GM18951 (cell line): ENCODE data around the gene ESPN.
"Not testable (repeated sequence)": the region's sequence is repeated elsewhere in the genome, so short reads cannot be mapped to it uniquely, and the experiment has no call there.

Source experiments
- POLR2A ChIP-seq: IDR thresholded peaks from 4 replicates; pipeline ENCODE4 v1.6.1; 2011; ENCODE audit warnings: mild to moderate bottlenecking; ENCODE audit not compliant: insufficient read length, insufficient read depth; ENCODE audit errors: extremely low read depth
- in situ Hi-C: fragments of 300-500 bp; cut with MboI; formaldehyde crosslinking; loops from one replicate; pipeline ENCODE4 v1.12.0; 2022; ENCODE audit warnings: low sequenced_read_pairs, mixed read lengths, inconsistent platforms; ENCODE audit not compliant: unreplicated experiment

ESPN gene

DNA sequence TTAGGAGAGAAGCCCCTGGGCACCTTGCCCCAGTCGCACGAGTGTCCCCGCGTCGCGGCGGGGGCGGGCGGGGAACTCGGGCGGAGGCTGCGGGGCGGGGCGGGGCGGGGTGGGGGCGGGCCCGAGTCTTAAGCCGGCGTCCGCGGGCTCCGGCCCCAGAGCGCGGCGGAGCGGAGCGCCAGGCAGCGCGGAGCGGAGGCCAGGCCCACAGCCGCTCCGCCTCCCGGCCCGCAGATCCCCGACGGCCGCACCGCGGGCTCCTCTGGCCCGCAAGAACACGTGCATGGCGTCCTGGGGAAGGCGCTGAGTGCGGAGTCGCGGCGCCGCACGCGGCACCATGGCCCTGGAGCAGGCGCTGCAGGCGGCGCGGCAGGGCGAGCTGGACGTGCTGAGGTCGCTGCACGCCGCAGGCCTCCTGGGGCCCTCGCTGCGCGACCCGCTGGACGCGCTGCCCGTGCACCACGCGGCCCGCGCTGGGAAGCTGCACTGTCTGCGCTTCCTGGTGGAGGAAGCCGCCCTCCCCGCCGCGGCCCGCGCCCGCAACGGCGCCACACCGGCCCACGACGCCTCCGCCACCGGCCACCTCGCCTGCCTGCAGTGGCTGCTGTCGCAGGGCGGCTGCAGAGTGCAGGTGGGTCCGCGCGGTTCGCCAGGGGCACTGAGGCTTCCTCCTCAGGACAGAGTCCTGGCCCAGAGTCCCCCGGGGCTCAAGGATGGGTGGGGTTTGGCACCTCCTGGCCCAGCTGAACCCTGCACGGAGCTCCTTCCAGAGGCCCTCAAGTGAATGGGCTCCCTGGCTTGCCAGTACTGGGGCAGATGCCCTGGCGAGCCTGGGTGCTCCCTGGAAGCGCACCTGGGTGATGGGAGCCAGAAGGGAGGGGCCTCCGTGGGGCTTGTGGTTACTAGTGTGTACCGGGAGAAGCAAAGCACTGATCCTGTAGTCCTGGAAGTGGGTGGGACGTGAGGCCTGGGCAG is at the start of gene ESPN:
ESPN (plus strand) TSS at position 158 of the 975 bp plus-strand sequence; CDS start at position 338, 180 bp downstream.
- no peak for TF ChIP-seq POLR2A
- in situ Hi-C loops: no loop called here

GRCh38 chr1:6378096-6378746 is 46.4 kb upstream of the ESPN start:
- in situ Hi-C loops: no loop called here
- TF ChIP-seq POLR2A: no peak

DNA sequence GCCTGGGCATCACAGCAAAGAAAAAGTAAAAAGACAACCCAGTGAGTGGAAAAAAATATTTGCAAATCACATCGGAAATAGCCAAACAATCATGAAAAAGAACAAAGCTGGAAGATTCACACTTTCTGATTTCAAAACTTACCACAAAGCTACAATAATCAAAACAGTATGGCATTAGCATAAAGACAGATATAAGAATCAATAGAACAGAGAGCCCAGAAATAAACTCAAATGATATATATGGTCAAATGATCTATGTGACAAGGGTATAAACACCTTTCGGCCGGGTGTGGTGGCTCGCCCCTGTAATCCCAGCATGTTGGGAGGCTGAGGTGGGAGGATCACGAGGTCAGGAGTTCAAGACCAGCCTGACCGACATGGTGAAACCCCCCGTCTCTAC is 44.5 kb upstream of the ESPN start:
- in situ Hi-C loops: no loop called here
- no peak for TF ChIP-seq POLR2A

GRCh38 chr1:6384135-6384534 is 40.4 kb upstream of the ESPN start:
- TF ChIP-seq POLR2A: no peak

DNA sequence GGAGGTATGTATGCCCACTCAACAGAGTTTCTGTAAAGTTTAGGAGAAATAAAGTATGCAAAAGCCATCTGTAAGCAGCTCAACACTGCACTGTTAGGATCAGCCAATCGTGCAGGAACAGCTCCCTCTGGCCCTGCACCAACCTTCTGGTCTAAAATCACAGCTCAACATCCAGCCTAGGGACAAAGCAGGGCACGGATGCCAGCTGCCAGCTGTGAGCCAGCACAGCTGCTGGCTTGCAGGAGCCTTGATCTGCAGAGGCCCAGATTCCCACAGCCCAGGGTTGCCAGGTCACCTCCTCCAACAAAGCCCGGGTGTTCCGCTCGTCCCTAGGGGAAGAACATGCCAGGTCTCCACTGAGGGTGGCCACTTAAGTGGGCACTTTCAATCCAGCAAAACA is 39.6 kb upstream of the ESPN start:
- in situ Hi-C loops: no loop called here
- no peak for TF ChIP-seq POLR2A

More at GRCh38 chr1:6384135-6384534, 40.4 kb upstream of the ESPN start:
- in situ Hi-C loops: no loop called here

DNA sequence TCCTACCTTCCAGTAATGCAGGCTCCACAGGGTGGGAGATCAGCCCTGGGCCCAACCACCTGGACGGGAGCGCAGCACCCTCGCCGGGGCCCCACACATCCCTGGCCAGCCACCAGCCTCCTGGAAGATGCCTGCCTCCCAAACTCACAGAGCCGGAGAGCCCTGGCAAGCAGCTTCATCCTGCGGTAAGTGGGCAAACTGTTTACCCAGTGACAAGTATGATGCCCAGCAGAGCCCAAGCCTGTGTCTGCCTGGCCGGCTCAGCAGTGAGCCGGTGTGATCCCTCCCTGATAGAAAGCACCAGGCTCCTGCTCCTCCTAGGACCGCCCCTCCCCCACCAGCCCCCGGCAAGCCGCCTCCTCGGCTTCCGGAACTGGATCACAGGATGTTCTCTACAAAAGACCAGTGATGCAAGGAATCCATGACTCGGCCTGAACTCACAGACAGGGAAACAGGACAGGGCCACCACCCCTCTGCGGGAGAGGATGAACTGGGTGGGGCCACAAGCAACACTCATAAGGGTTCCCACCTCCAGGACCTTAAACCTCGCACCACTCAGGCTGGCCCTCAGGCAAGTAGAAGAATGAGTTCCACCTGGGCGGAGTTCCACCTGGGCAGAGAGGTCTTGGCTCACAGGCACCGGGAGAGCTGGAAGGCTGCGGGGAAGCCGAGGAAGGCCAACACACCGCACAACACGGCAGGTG is 38.9 kb upstream of the ESPN start:
- TF ChIP-seq POLR2A: no peak
- in situ Hi-C loops: no loop called here

- in situ Hi-C loops: no loop called here
- TF ChIP-seq POLR2A: no peak
Observed at GRCh38 chr1:6386371-6386949, 38.1 kb upstream of the ESPN start.

DNA sequence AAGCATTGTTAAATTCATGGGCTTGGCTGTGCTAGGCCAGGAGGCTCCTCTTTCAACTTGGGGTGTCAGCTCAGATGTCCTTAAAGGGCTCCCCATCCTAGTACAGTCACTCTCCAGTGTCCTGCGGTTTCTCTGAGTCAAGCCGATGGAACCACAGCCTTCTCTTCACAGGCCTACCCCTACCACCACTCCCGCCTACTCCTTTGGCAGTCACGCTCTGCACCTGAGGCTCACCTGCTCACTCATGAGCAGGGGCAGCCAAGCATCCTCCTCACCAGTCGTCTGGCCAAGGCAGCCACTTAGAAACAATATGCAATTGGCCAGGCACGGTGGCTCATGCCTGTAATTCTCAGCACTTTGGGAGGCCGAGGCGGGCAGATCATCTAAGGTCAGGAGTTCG is 34.6 kb upstream of the ESPN start:
- no peak for TF ChIP-seq POLR2A
- in situ Hi-C loops: no loop called here

DNA sequence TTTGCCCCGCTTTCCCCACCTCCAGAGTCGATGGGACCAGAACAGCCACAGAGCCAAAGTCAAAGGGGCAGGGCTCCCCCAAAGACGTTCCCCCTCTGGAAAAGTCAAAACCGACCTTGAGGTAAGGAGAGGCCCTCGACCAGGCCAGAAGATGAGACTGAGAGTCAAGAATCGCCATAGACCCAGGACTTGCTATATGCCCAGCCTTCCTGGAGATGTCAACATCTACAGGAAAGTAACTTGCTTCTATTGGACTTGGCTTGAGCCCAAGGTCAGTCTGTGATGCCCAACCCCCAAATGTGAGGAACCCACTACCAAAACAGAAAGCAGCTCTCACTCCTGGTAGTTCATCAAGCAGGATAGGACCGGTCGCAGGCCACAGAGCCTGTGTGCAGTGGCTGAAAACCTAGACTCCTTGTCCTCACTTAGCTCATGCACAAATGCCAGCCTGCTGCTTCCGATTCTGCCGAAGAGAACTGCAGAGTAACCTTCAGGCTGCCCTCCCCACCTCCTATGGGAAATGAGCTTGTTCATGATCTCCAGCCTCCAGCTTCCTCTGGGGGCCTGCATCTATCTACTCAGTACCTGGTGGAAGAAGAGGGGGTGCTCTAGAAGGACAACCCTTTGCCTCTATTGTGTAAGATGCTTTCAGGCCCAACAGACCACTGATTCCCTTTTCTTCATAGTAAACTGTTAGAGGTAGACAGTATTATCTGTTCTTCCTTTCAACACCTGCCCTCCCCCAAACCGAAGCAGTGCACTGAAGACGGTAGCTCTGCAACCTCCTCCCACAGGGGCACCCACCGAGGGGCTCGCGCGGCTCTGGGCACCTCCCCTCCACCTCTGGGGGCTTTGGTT is 32.4 kb upstream of the ESPN start:
- TF ChIP-seq POLR2A: no peak
- in situ Hi-C loops: no loop called here

GRCh38 chr1:6392809-6393399 is 31.7 kb upstream of the ESPN start:
- in situ Hi-C loops: no loop called here
- TF ChIP-seq POLR2A: peak; percentile 83

- peak; percentile 61 for TF ChIP-seq POLR2A
- in situ Hi-C loops: no loop called here
Observed at GRCh38 chr1:6393400-6394187, 31.0 kb upstream of the ESPN start, which contains the start of gene ACOT7. ACOT7 (minus strand) TSS chr1:6393767; CDS start chr1:6393399, 368 bp downstream.

GRCh38 chr1:6395130-6395529 is 29.4 kb upstream of the ESPN start:
- in situ Hi-C loops: not testable (repeated sequence)

- in situ Hi-C loops: not testable (repeated sequence)
Observed at GRCh38 chr1:6395781-6396244, 28.8 kb upstream of the ESPN start.
